ENCODE results near the gene STEAP2.

GRCh38 chr7:90272242-90272641 is 60.7 kb downstream of the STEAP2 start:
- TF ChIP-seq CTCF (IDR thresholded peaks at IDR 0.05) (no peak), POLR2A (IDR thresholded peaks at IDR 0.05) (no peak)
